ENCODE data around the gene ZNF692.

Gene ZNF692

DNA sequence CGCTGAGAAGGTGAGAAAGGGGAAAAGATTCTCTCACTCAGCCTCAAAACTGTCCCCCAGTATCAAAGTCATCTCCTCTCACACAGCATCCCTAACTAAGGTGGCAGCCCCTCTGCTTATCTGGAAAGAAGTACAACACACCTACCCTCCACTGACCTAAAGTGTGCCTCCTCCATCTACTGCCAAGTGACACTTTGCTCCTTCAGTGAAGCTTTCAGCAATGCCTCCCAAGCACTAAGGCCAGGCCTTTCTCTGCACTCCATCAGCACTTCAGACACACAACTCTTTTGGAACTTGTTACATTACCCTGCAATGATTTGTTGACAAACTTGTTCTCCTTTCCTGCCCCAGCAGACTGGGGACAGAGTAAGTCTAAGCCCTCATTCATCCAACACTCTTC is 34.6 kb downstream of the ZNF692 start:
- no peak for DNase-seq (ENCODE audit: low read depth)

DNA sequence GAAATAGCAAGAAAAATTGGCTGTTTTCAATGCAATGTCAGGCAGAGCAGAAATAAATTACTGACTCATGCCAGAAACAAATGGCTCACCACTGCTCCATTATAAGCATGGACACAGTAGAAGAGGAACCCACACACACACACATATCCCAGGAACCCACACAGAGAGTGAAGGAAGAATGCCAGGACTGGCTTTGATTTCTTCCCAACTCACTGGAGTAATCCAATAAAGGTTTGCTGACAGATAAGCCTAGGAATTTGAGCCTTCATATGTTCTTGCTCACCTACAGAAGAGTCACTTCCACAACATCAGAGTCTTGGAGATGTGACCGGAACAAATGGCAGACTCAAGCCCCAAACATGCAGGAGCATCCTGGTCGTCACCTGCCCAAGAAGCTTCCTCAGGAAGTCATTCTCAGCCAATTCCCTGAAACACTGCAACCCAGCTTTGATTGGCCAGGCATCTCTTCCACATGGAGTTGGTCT is 35.3 kb downstream of the ZNF692 start:
- DNase-seq (ENCODE audit: low read depth) = no peak

DNA sequence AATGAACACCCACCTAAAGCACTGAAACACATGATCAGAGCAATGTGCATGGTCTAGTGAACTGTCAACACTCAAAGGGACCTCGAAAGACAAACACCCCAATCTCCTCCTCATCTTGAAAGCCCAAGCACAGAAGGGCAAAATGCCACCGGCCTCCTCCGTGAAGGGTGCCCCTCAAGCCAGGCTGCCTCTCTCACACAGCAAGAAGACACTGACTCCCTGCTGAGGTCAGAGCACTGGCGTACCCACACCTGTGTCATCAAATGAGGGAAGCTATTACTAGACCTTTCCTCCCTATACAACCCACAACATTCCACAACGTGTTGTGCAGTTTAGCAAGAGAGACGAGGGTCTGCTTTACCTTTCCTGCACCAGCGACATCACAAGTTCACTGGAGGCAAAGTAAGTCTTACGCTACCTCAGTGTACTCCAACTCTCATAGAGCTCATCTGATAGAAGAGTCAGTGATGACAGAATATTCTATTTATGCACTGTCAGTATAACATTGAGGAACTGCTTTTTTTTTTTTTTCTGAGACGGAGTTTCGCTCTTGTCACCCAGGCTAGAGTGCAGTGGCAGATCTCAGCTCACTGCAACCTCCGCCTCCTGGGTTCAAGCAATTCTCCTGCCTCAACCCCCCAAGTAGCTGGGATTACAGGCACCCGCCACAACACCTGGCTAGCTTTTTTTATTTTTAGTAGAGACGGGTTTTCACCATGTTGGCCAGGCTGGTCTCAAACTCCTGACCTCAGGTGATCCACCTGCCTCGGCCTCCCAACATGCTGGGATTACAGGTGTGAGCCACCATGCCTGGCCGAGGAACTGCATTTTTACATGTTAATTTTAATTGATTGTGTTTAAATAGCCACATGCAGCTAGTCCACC is 36.5 kb downstream of the ZNF692 start:
- DNase-seq (ENCODE audit: low read depth) = no peak

DNA sequence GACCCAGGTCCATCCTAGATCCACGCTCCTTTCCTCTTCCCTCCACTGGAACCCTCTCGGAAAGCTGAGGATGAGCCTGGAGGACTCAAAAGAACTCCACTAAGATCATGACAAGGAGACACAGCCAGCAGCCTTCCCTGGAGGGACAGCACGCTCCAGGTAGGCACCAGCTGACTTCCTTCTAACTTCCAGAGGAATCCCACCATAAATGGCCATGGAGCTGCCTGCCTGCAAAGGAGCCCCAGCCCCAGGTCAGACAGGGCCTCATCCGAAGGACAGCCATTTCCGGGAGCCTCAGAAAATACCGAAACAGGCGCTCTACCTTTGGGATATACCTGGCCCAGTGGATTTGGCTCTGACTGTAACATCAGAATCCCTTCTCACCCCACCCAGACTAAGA is 37.2 kb downstream of the ZNF692 start:
- no peak for DNase-seq (ENCODE audit: low read depth)

DNA sequence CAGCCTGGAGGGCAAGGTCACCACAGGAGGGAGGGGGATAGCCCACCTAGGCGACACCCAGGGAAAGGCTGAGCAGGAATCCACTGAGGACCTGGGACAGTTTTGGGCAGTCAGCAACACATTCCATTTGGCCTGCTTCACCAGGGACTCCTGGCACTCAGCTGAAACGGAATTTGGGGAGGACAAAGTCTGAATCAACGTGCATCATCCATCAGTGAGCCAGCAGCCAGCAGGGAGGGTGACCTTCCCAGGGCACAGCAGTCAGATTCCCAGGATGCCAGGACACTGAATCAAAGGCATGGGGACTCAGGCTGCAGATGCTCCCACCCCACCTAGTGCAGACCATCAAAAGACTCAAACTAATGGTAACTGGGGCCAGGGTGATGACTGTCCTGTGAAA is 37.8 kb downstream of the ZNF692 start:
- no peak for DNase-seq (ENCODE audit: low read depth)

DNA sequence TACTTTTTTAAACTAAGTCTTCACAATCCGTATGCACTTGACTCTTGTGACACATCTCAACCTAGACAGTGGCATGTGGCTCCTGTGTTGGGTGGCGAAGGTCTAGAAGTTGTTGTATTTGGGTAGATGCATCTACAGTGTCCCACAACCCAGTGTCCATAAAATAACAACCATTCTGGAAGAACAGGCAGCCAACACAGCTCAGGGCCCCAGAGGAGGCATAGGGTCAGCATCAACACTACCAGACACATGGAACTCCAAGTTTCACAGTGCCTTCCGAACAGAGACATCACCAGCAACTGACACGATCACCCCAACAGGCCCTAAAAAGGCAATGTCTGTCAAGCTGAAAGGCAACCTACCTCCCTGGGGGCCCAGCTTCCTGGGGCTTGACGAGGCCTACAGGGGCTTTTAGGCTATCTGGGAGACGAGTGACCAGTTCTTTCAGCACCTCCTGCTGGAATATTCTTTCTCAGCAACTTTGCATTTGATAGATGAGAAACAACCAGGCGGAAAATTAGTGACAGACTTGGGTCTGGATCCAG is 38.8 kb downstream of the ZNF692 start:
- no peak for DNase-seq (ENCODE audit: low read depth)

DNA sequence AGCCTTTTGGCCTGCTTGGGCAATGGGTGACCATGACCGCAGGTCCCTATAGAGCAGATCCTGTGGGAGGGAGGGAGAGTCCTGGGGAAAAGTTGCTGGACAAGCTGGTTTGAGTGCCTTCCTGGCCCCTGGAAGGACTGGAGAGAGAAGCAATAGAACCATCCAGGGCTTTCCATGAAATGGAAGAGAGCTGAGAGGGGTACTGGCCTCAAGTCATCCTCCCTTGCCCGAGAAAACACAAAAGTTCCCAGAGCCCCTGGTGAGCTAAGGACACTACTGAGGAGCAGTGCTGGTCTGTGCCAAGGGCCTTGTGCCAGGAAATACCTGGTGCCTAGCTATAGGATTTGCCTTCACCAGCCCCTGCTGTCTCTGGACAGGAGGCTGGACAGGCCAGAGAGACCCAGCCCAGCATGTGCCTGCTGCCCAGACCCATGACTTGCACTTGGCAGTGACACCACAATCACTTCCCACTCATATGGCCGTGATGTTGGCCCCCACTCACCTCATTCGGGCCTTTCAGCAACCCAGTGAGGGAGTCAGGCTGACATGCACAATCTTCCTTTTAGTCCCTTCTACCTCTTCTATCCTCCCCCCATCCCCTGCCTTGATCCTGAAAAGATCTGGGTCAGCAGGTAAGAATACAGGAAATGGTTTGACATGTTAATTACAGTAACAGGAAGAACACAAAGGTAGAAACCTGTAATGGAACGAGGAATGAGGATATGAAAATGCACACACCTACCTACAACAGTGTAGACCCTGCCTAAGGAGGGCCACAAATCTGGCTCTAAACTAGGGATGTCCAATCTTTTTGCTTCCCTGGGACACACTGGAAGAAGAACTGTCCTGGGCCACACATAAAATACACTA is 40.1 kb downstream of the ZNF692 start:
- DNase-seq (ENCODE audit: low read depth) = no peak

DNA sequence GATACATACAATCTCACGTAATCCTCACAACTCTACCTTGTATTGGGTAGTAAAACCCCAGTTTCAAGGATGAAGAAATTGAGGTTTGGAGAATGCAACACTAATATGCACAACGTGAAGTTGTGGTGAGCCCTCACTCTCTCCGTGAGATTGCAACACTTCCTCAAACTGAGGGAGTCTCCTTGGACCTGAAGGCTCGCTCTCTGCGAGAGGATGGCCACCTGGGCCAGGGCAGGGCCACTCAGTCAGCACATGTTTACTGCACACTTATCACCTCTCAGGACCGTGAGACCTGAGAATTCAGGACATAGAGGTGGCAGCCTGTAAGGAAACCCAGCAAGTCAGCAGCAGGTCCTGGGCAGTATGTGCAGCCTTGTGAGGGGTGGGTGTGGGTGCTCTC is 41.8 kb downstream of the ZNF692 start:
- no peak for DNase-seq (ENCODE audit: low read depth)

DNA sequence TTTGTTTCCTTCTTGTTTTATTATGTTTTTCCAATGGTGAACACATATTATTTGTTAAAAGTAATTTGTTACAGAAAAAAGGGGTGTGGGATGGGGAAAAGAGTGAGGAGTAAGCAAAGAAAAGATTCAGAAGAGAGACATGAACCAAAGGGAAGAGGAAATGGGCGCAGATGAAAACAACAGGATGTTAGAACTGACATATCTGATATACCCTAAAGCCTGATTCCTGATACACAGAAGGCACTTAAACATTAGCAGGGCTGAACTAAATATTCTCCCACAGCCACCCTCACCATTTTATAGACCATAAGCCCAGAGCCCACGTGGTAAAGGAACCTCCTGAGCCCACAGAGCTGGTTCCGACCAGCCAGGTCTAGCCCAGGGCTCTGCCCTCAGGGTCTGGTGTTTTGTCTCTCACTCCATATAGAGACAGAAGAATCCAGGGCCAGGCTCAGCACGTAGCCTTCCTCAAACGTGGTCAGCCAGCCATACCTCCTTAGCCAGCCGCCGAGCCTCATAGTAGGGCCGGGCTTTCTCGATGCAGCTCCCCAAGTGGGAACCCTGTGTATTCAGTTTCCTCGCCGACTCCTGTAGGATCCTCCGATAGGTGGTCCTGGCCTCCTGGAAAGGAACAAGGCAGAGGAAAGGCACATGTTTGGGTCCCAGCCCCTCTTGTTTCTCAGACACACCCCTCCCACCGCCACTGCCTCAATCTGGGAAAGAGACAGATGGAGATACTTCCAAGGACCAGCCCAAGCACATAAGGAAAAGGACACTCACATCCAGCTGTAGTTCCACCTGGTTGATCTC is 42.6 kb downstream of the ZNF692 start:
- no peak for DNase-seq (ENCODE audit: low read depth)

DNA sequence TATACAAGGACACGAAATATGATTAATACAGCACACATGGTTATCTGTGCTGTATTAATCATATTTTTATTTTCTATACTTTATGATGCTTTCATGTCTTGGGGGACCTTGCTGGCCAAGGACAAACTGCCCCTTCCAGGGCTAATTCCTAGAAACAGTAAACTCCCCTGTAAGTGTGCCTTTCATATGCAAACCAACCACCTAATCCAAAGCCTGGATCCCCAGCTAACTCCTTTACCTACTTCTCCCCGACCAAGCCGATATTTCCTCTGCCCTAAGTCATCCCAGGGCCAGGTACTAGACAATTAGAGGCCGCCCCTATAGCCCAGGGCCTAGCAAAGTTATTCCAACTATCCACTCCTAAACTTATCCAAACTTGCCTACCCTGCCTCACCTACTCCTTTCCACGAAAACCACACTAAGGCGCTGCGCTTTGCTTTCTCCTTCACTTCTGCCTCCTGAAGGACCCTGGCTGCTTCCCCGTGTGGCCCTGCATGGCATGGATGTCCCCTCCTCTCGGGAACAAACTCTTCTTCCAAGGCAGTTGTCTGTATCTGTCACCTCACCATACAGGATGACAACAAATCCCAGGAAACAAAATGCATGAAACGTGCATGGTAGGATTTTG is 43.4 kb downstream of the ZNF692 start:
- DNase-seq (ENCODE audit: low read depth) = no peak

DNA sequence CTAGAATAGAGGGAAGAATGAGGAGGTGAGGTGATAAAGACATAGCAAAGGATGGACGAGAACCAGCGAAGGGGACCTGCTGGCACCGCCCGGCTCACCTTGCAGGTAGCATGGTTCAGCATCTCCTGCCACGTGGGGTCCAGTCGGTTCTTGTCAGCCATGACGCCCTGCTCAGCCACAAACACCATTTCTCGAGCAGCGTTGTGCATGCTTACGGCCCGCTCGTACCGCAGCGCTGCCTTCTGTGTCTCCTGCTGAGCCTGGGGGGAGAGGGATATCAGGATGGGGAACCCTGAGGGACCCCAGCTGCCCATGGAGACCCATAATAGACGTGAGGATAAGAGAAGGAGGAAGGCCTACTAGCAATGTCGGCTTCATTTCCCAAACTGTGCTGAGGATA is 44.5 kb downstream of the ZNF692 start:
- no peak for DNase-seq (ENCODE audit: low read depth)

DNA sequence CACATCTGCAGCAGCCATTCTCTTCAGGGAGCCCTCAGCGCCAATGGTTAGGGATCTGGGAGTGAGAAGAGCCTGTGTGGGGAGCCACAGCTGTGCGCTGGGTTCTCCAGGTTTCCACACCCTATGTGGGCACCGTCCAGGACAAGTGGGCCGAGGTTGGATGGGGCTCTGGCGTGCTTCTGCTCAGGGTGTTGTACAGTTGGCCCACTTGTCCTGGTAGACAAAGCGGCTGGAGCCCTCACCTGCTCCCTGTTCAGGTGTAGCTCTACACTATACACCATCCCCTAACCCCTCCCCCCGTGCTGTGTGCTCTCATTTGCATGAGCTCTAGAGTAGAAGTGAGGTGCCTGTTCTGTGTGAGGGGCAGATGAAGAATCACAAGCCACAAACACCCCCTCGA is 45.3 kb downstream of the ZNF692 start:
- DNase-seq (ENCODE audit: low read depth) = no peak

DNA sequence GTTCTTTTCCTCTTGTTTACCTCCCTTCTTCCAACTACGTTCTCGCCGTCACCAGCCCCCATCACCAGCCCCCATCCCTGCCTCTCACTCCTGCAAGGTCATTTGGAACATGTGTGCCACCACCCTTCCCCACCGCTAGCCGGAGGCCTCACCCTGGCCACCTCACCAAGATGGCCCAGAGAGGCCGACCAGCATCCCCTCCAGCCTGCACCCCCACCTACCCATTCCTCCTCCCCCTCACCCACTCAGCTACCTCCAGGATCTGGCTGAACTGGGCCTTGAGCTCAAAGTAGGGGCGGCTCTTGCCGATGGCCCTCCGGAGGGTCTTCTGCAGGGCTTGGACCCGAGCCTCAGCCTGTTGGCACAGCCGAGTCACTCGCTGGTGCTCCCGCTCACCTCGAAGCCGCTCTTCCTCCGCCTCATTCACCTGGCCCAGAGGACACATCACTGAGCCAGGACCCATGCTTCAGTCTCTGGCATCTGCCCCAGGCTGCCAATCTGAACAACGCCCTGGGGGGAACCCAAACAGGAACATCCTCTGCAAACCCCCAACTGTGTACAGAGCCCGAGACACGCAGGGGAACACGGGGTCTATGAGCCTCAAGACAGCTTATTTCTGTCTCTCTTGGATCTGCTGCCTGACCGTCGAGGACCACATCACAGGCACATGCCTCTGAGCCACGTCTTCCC is 46.0 kb downstream of the ZNF692 start:
- no peak for DNase-seq (ENCODE audit: low read depth)

DNA sequence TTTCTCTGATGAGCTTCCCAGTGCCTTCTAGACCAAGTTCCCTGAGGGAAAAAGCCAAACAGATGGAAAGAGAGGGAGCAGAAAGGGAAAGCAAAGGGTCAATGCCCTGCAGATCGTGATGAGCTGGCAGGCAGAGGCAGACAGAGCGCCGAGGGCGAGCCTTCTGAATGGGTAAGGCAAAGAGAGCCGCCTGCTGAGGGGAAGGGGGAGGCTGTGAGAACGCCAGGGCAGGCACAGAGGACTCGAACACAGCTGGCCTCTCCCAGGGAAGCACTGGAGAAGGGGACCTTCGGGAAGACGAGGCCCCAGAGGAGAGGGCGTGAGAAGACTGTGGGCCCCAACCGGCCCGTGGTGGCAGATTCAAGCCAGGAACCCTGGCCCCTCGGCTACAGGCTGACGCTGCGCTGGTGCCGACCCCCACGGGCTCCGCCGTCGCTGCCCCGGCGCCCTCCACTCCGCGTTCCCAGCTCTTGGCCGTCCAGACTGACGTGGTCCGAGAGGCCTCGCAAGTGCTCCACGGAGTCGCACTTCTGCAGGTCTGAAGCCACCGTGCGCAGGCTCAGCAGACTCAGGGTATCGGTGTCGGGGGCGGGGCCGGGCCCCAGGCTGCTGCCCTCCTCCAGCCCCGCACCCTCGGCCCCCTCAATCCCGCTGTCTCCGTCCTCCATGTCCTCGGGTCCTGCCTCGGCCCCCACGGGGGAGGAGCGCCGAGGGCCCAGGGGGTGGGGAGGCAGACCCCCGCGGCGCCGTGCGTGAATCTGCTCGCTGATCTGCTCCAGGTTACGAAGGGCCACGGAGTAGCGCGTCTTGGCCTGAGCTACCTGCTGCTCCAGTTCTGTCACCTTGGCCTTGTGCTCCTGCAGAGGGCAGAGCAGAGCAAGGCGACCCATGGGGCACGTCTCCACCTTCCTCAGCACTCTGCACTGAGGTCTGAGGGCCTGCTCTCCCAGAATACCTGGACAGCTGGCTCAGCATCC is 47.1 kb downstream of the ZNF692 start:
- no peak for DNase-seq (ENCODE audit: low read depth)

DNA sequence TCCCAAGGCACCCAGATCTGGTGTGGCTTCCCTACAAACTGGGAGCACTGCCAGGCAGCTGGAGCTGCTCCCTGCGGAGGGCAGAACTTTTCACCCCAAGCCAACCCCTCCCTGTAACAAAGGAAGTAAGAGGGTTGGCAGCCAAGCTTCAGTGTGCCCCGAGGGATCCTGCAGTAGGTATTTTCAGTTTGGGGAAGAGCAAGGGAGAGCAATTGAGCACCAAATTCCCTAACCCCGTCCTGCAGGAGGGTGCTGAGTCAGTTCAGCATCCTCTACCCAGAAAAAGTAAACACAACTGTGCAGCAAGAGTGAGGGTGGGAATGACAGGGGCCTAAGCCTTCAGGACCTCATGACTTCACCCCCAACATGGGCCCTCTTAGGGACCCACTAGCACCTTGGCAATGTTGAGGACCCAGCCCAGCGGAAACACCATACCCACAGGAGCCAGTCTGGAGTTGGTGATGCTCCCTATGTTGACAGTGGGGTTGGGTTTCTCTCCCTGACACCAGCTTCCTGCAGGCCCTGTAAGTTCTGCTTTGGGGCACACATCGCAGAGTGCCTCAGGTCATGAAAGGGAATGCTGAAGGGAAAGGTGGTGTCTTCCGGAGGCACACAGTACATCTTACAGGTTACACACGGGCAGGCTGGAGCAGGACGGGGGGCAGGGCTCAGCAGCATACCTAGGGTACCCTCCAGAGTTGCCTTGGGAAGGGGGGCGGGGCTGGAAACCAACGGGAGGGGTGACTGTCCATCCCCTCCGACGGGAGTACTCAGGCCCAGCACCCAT is 48.0 kb downstream of the ZNF692 start:
- no peak for DNase-seq (ENCODE audit: low read depth)

DNA sequence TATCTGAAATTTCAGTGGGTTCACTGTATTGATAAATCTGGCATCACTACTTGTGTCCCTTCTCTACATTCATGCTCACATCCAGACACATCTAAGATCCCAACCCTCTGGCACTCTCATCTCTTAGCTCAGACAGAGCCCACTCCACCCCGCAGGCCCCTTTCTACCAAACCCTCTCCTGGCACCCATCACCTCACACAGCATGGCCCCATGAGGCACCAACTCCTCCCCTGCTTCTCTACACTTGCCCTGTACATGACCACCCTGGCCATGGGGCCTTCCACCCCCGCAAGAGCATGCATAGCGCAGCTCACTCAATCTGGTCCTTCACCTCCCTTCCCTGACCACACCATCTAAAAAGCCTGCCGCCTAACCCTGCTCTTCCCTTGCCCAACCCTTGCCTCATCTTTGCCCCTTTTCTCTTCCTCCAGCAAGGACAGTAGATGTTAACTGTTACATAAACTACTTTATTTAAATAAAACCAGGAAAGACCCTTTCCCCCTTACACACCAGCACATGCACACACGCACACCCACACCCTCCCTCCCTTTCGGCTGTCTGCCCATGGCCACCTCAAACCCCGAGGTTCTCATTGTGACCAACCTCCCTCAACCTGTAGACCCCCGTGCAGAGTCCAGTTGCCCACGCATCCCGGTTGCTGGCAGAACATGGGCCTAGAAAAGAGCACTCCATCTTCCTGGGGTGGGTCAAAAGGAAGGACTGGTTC is 48.7 kb downstream of the ZNF692 start:
- no peak for DNase-seq (ENCODE audit: low read depth)

DNA sequence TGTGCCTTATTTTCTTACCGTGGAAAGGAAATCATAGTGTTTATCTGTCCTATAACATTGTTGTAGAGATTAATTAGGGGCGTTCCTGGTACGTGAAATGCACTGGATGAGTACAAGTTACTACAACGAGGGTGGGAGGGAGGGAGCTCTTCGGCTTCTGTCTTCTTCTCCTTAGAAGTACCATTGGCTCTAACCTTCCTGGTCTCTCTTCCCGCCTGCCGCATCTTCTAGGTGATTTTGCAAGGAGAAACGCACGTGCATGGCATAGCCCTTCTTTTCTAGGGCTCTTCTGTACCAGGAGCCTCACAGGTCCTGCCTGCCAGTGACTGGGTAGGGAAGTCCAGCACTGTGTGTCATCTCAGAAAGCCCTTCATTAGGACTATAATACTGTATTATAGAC is 50.0 kb downstream of the ZNF692 start:
- DNase-seq (ENCODE audit: low read depth) = no peak

Data from stimulated activated CD8-positive, alpha-beta memory T cell treated with anti-CD3 and anti-CD28 coated beads, Interleukin-15, amount 100 ng/mL, for 1 hour (primary cell).